Activated CD4-positive, alpha-beta T cell treated with anti-CD3 and anti-CD28 coated beads, Interleukin-2, amount 10 ng/mL, durations not matched to agents 24 days and 14 days (primary cell): ENCODE data around the gene ARHGAP22. TPM values are rescaled to one million over a fixed set of nuclear protein-coding genes. Genes with fewer than 3 reads are reported as not detected.

ENCODE experiments used
- DNase-seq: peaks from one replicate; pipeline ENCODE4 v3.0.0; 2022
- H3K27ac Mint-ChIP-seq: one replicate; pipeline ENCODE4 v1.8.0; 2022; ENCODE audit warnings: mild to moderate bottlenecking, mixed read lengths
- H3K27me3 Mint-ChIP-seq: one replicate; pipeline ENCODE4 v1.8.0; 2022; ENCODE audit warnings: mixed read lengths
- H3K36me3 Mint-ChIP-seq: one replicate; pipeline ENCODE4 v1.8.0; 2022; ENCODE audit warnings: low read depth, mild to moderate bottlenecking, mixed read lengths
- H3K4me1 Mint-ChIP-seq: one replicate; pipeline ENCODE4 v1.8.0; 2021; ENCODE audit warnings: mixed read lengths
- H3K4me3 Mint-ChIP-seq: one replicate; pipeline ENCODE4 v1.8.0; 2022; ENCODE audit warnings: mild to moderate bottlenecking, moderate library complexity, mixed read lengths
- H3K9me3 Mint-ChIP-seq: one replicate; pipeline ENCODE4 v1.8.0; 2021; ENCODE audit warnings: mixed read lengths
- intact Hi-C: fragments of 100-400 bp; cut with micrococcal nuclease; formaldehyde crosslinking; loops from one replicate; pipeline ENCODE4 v1.15.1; 2023
- total RNA-seq: library from RNA; stranded (reverse); gene quantifications from 2 replicates; pipeline ENCODE4 v1.2.3, GENCODE V29; 2022

Gene ARHGAP22
- total RNA-seq, 1 donor from 2014 or later: not detected

DNA sequence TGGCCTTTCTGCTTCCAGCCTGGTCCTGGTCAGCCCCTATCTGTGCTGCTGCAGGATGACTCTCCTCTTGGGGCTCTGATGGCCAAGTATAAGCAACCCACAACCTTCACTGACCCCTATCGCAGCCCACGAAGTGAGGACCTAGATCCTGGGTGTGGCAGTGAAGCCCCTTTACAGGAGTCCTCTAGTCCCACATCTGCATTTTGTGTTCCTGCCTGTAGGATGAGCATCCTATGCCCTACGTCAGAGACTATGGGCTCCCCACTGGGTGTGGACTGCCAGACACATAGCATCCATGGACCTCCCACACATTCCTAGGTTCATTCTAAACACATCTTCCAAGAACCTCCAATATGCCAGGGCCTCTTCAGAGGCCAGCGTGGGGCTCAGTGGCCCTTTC, 29.0 kb downstream of the ARHGAP22 start:
- no peaks in the 10 kb centered on the region for H3K36me3 Mint-ChIP-seq
- H3K27me3 Mint-ChIP-seq: peaks cover 14% of the 10 kb centered on the region
- no peak overlapping the region for H3K27ac Mint-ChIP-seq
- intact Hi-C loops: no loop called here
- H3K4me1 Mint-ChIP-seq: no peaks in the 10 kb centered on the region
- no peaks in the 10 kb centered on the region for H3K9me3 Mint-ChIP-seq
- H3K4me3 Mint-ChIP-seq: no peak overlapping the region
- DNase-seq: no peak

DNA sequence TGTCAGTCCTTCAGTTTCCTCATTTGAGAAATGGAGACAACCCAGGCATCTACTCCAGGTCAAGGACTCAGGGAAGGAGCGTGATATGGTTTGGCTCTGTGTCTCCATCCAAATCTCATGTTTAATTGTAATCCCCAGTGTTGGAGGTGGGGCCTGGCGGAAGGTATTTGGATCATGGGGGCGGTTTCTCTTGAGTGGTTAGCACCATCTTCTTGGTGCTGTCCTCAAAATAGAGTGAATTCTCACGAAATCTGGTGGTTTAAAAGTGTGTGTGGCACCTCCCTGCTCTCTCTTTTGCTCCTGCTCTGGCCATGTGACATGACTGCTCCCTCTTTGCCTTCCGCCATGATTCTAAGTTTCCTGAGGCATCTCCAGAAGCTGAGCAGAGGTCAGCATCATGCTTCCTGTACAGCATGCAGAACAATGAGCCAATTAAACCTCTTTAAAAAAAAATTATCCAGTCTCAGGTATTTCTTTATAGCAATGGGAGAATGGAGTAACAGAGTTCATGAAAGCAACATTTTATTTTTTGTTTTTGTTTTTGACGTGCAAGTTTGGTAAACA, 30.0 kb downstream of the ARHGAP22 start:
- peaks cover 14% of the 10 kb centered on the region for H3K27me3 Mint-ChIP-seq
- H3K9me3 Mint-ChIP-seq: no peaks in the 10 kb centered on the region
- no peak overlapping the region for H3K4me3 Mint-ChIP-seq
- H3K36me3 Mint-ChIP-seq: no peaks in the 10 kb centered on the region
- H3K27ac Mint-ChIP-seq: no peak overlapping the region
- no peak for DNase-seq
- no peaks in the 10 kb centered on the region for H3K4me1 Mint-ChIP-seq
- intact Hi-C loops: no loop called here

DNA sequence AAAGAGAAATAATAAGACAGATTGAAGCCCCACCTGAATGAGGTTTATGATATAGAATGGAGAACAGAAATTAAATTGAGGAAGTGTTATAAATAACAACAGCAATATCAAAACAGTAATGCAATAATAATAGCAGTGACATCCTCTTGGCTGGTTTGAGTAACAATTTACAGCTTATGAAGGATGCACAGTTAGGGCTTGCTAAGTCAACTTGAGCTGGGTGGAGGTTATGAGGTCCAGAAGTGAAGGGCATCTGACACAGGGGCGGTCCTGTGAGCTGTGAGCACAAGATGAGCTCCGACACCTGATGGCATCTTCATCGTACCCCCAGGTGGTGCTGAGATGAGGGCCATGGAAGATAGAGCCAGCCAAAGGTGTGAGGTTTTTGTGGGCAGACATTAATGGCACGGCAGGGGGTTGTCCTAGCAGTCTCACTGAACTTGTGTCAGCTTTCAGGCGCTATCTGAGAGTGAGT, 30.5 kb downstream of the ARHGAP22 start:
- intact Hi-C loops: no loop called here
- Mint-ChIP-seq H3K4me3 (no peak overlapping the region), H3K9me3 (no peaks in the 10 kb centered on the region), H3K36me3 (no peaks in the 10 kb centered on the region), H3K27me3 (peaks cover 14% of the 10 kb centered on the region), H3K27ac (no peak overlapping the region), H3K4me1 (no peaks in the 10 kb centered on the region)
- DNase-seq: no peak

DNA sequence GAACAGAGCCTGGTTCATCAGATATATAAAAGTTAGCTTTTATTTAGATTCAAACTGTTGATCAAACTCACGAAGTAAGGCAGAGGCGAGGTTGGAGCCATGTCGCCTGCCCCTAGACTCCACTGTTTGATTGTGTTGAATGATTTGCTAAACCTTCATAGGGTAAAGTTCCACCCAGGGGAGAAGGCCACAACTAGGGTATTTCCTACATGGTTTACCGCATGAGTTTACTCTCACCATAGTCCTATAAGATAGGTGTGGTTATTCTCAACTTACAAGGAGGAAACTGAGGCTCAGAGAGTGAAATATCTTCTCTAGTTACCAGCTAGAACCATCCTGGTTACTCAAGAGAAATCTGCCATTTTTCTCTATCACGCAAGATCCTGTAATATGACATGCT, 31.8 kb downstream of the ARHGAP22 start:
- H3K9me3 Mint-ChIP-seq: no peaks in the 10 kb centered on the region
- peaks cover 8% of the 10 kb centered on the region for H3K27me3 Mint-ChIP-seq
- DNase-seq: no peak
- intact Hi-C loops: no loop called here
- no peak overlapping the region for H3K27ac Mint-ChIP-seq
- H3K4me1 Mint-ChIP-seq: no peaks in the 10 kb centered on the region
- H3K4me3 Mint-ChIP-seq: no peak overlapping the region
- no peaks in the 10 kb centered on the region for H3K36me3 Mint-ChIP-seq

- intact Hi-C loops: no loop called here
- Mint-ChIP-seq H3K4me3 (no peak overlapping the region), H3K36me3 (no peaks in the 10 kb centered on the region), H3K27me3 (peaks cover 7% of the 10 kb centered on the region), H3K27ac (no peak overlapping the region), H3K9me3 (no peaks in the 10 kb centered on the region), H3K4me1 (no peaks in the 10 kb centered on the region)
- DNase-seq: no peak
Observed at GRCh38 chr10:48572414-48572813, 32.5 kb downstream of the ARHGAP22 start.

- Mint-ChIP-seq H3K4me1 (no peaks in the 10 kb centered on the region), H3K4me3 (no peak overlapping the region)
- intact Hi-C loops: no loop called here
Observed at GRCh38 chr10:48568546-48568945, 36.3 kb downstream of the ARHGAP22 start.

GRCh38 chr10:48568131-48568530, 36.7 kb downstream of the ARHGAP22 start:
- no peaks in the 10 kb centered on the region for H3K36me3 Mint-ChIP-seq

More at GRCh38 chr10:48568546-48568945, 36.3 kb downstream of the ARHGAP22 start:
- DNase-seq: no peak
- no peaks in the 10 kb centered on the region for H3K9me3 Mint-ChIP-seq
- H3K36me3 Mint-ChIP-seq: no peaks in the 10 kb centered on the region
- H3K27ac Mint-ChIP-seq: no peak overlapping the region
- H3K27me3 Mint-ChIP-seq: peaks cover 5% of the 10 kb centered on the region

DNA sequence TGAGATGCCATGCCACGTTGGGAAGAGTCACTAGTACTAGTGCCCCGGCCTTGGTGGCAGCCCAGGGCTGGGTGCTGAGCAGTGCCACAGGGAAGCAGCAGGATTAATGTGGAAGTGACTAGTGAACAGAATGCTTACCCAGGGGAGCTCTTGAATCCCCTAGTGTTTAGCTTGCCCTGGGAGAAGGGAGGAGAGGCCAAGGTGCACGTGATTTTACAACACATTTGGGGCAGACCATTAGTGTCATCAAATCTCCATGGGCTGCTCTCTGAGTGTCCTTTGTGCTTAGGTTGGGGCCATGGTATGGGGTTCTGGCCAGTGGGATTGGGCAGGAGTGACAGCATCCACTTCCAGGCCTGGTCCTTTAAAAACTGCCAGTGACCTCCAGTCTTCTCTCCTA, 37.5 kb downstream of the ARHGAP22 start:
- no peak overlapping the region for H3K27ac Mint-ChIP-seq
- intact Hi-C loops: no loop called here
- H3K36me3 Mint-ChIP-seq: no peaks in the 10 kb centered on the region
- no peaks in the 10 kb centered on the region for H3K9me3 Mint-ChIP-seq
- H3K27me3 Mint-ChIP-seq: peaks cover 3% of the 10 kb centered on the region
- no peaks in the 10 kb centered on the region for H3K4me1 Mint-ChIP-seq
- no peak for DNase-seq
- no peak overlapping the region for H3K4me3 Mint-ChIP-seq

More at GRCh38 chr10:48568131-48568530, 36.7 kb downstream of the ARHGAP22 start:
- Mint-ChIP-seq H3K4me3 (no peak overlapping the region), H3K27ac (no peak overlapping the region), H3K4me1 (no peaks in the 10 kb centered on the region), H3K27me3 (peaks cover 5% of the 10 kb centered on the region), H3K9me3 (no peaks in the 10 kb centered on the region)
- intact Hi-C loops: no loop called here
- DNase-seq: no peak

DNA sequence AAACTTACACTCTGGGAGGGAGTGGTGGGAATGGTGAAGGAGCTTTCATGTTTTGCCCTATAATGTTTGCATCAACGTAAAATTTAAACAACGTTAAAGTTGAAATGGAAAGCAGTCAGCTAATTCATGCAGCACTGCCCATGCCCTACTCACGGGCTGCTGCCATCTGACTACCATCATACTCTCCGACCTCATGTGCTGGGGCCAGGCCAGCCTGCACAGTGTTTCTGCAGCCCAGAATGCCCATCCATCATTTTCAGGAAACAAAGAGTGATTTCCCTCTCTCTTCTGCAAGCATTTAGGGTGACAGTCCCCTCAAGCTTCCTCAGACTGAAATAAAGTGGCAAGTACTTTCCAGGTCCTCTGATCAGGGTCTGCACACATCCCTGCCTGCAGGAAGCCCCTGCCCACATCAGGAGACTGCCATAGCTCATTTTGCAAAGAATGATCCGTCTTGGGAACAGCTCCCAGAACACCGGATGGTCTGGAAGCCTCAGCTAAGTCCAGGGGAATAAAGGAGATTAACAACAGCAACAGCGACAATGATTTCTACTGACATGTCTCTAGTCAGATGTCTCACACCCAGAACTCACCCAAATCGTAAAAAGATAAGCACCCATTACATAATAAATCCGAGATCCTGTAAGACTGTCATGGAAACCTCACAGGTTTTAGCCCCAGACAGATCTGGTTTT, 40.3 kb downstream of the ARHGAP22 start:
- Mint-ChIP-seq H3K27ac (no peak overlapping the region), H3K4me3 (no peak overlapping the region), H3K27me3 (peaks cover 3% of the 10 kb centered on the region), H3K36me3 (no peaks in the 10 kb centered on the region), H3K9me3 (no peaks in the 10 kb centered on the region), H3K4me1 (no peaks in the 10 kb centered on the region)
- no peak for DNase-seq
- intact Hi-C loops: no loop called here

- no peaks in the 10 kb centered on the region for H3K9me3 Mint-ChIP-seq
- DNase-seq: no peak
- no peak overlapping the region for H3K27ac Mint-ChIP-seq
- intact Hi-C loops: no loop called here
- H3K27me3 Mint-ChIP-seq: no peaks in the 10 kb centered on the region
- no peak overlapping the region for H3K4me3 Mint-ChIP-seq
- no peaks in the 10 kb centered on the region for H3K4me1 Mint-ChIP-seq
- H3K36me3 Mint-ChIP-seq: no peaks in the 10 kb centered on the region
Observed at GRCh38 chr10:48557511-48558123, 47.3 kb downstream of the ARHGAP22 start.

DNA sequence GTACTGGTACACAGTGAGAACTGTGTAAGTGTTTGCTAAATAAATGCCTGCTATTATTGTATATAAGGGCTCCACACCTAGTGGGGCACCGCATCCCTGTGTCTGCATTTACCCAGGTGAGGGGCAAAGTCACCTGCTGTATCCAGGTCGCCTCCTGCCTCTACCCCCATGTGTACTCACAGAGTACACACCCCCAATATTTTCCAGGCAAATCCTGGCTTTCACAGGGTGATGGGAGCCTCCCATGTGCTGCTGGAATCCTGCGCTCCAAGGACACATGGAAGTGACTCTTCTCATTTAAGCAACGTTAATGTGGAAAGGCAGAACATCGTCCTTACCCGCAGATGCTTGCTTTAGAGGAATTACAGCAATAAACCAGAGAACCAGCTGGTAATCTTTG, 48.2 kb downstream of the ARHGAP22 start:
- H3K36me3 Mint-ChIP-seq: no peaks in the 10 kb centered on the region
- H3K9me3 Mint-ChIP-seq: no peaks in the 10 kb centered on the region
- H3K4me1 Mint-ChIP-seq: no peaks in the 10 kb centered on the region
- no peak for DNase-seq
- H3K27me3 Mint-ChIP-seq: no peaks in the 10 kb centered on the region
- intact Hi-C loops: no loop called here
- H3K27ac Mint-ChIP-seq: no peak overlapping the region
- H3K4me3 Mint-ChIP-seq: no peak overlapping the region

- intact Hi-C loops: no loop called here
- Mint-ChIP-seq H3K36me3 (no peaks in the 10 kb centered on the region), H3K27ac (no peak overlapping the region), H3K4me3 (no peak overlapping the region), H3K9me3 (no peaks in the 10 kb centered on the region), H3K27me3 (no peaks in the 10 kb centered on the region), H3K4me1 (no peaks in the 10 kb centered on the region)
- DNase-seq: no peak
Observed at GRCh38 chr10:48556065-48556464, 48.8 kb downstream of the ARHGAP22 start.

DNA sequence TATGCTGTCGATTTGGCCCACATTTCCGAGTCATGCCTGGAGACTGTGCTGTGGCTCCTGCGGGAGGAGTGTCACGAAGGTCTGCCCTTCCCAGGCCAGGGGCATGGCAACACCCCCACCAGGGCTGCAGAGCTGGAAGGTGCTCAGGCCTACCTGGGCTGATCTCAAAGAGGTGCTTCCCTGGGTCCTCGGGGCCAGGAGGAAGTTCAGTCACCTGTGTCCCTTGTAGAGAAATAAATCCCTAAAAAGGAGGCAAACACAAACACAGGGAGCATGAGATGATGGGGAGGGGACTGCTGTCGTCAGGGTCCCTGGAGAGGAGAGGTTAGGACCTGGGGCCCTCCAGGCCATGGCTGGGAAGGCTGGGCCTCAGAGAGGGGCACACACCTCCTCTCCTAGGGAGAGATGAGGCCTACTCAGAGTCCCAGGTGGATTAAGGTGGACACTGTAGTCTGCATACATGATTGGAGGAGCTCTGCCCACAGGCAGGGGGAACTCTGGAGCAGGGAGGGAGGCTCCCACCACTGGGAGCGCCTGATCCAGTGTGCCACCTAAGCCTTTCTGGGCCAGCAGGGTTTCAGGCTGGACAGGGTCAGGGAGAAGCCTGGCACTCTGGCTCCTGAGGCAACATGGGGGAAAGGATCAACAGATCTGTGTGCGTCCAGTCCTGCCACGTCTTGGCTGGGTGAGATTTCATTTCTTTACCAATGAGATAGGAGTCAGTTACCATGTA, 49.4 kb downstream of the ARHGAP22 start:
- Mint-ChIP-seq H3K9me3 (no peaks in the 10 kb centered on the region), H3K27ac (no peak overlapping the region), H3K4me1 (no peaks in the 10 kb centered on the region), H3K4me3 (no peak overlapping the region), H3K27me3 (no peaks in the 10 kb centered on the region), H3K36me3 (no peaks in the 10 kb centered on the region)
- intact Hi-C loops: no loop called here
- DNase-seq: no peak

DNA sequence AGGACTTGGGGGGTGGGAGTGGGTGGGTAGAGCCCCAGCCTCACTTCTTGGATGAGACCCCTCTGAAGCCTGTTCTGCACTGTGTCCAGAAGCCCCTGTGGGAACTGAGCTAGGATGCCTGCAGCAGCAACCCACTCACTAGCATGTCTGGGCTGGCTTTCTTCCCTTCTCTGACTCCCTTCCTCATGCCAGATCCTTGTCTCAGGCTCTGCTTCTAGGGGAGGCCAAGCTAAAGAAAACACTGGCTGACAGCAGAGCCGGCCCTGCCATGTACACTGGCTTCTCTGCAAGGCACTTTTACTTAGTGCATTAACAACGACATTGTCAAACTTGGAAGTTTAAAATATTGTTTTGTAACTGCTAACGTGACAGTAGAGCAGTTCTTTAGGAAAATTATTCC, 50.2 kb downstream of the ARHGAP22 start:
- Mint-ChIP-seq H3K4me3 (no peak overlapping the region), H3K9me3 (no peaks in the 10 kb centered on the region)
- intact Hi-C loops: loop anchor here (5.0 kb wide), 1 partner anchor 608 kb away; no protein-coding TSS in a partner anchor

More for the DNA sequence above, 50.2 kb downstream of the ARHGAP22 start:
- Mint-ChIP-seq H3K27ac (no peak overlapping the region), H3K4me1 (no peaks in the 10 kb centered on the region), H3K27me3 (no peaks in the 10 kb centered on the region), H3K36me3 (no peaks in the 10 kb centered on the region)
- no peak for DNase-seq
